AG09319 (cell line): ENCODE data around the gene HIBCH.
"Not testable (repeated sequence)": the region's sequence is repeated elsewhere in the genome, so short reads cannot be mapped to it uniquely, and the experiment has no call there.

Source experiments
- DNase-seq: peaks from one replicate; pipeline ENCODE4 v3.0.0-alpha.2; 2010; ENCODE audit warnings: low read depth; ENCODE audit errors: extremely low read depth
- CTCF ChIP-seq: IDR thresholded peaks from 2 replicates; pipeline ENCODE4 v1.5.1; 2011; ENCODE audit warnings: low read depth, mild to moderate bottlenecking, inconsistent platforms, low read length, moderate library complexity

Gene HIBCH

DNA sequence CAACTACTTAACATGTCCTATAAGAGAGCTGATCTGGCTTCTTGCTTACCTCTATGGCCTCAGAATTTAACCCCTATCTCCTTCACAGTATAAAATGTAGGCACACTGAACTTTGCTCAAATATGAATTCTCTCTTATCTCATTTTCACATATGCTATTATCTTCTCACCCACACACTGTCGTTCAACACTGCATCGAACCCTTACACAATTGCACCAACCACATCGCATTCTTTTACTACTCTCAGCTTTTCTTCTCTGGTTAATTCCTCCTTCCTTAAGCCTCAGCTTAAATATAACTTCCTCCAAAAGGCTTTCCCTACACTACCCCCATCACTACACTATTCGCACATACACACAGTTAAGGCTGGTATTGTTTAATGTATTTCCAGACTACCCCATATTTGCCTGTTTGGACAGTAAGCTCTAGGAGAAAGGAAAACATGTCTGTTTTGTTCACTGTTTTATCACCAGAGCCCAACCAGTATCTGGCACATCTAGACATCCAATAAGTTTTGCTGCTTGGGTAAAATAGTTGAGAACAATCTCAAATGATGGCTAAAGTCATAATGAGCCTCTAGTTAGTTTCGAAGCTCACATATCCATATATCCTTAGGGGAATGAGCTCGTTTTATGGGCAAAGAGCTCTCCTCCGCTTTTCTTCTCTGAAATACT, 47.7 kb downstream of the HIBCH start:
- no peak for DNase-seq
- no peak for TF ChIP-seq CTCF

DNA sequence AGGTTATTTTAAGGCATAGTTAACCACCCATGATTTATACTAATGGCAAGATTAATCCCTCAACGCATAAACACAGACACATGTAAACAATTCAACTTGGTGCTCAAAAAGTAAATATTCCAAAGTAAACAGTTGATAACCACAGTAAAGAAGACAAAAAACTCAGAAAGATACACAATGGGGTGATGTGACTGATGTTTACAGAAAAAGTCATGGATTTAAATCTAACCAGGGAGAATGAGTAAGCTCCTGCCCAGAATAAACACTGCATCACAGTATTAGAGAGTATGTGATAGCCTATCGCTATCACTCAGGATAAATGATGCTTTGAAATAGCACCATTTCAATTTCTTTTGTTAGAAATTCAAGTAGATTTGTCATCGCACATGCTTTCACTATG, 49.3 kb downstream of the HIBCH start:
- TF ChIP-seq CTCF: no peak
- no peak for DNase-seq

GRCh38 chr2:190269699-190270098, 49.9 kb downstream of the HIBCH start:
- DNase-seq: not testable (repeated sequence)

DNA sequence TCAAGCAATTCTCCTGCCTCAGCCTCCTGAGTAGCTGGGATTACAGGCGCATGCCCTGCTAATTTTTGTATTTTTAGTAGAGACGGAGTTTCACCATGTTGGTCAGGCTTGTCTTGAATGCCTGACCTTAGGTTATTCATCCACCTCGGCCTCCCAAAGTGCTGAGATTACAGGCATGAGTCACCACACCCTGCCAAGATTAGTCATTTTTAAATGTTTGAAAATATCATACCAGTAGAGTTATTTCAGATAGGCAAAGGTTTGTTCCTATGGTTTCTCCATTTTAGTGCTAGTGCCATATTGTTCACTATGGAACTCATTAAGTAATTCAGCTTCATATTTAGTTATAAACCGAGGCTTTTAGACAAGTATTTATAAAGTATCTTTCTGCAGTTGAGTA, 52.3 kb downstream of the HIBCH start:
- TF ChIP-seq CTCF: no peak
- DNase-seq: no peak

DNA sequence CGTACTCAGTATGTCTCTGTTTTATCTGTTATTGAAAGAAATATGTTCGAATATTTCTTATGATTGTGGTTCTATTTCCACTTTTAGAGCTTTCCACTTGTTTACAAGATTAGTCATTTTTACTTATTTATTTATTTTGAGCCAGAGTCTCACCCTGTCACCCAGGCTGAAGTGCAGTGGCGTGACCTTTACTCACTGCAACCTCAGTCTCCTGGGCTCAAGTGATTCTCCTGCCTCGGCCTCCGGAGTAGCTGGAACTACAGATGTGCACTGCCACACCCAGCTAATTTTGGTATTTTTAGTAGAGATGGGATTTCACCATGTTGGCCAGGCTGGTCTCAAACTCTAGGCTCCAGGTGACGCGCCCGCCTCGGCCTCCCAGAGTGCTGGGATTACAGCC, 53.3 kb downstream of the HIBCH start:
- no peak for DNase-seq
- TF ChIP-seq CTCF: no peak

- no peak for DNase-seq
- no peak for TF ChIP-seq CTCF
Measured at GRCh38 chr2:190261851-190262250, 57.8 kb downstream of the HIBCH start.

GRCh38 chr2:190256087-190256486, 63.5 kb downstream of the HIBCH start:
- no peak for DNase-seq
- no peak for TF ChIP-seq CTCF

GRCh38 chr2:190255676-190256075, 64.0 kb downstream of the HIBCH start:
- TF ChIP-seq CTCF: no peak
- no peak for DNase-seq
